H1 (cell line): ENCODE results near the gene NR2F1-AS1.
"Not testable (repeated sequence)": the region's sequence is repeated elsewhere in the genome, so short reads cannot be mapped to it uniquely, and the experiment has no call there.

Experiments
- CTCF ChIP-seq, 3 experiments: IDR thresholded peaks; 1 replicate in 2 of 3; 2 replicates in 1 of 3; pipeline versions ENCODE4 v1.5.1 to v1.6.1; 2011; ENCODE audit warnings: low read length in 3 of 3, mild to moderate bottlenecking in 3 of 3, inconsistent platforms in 2 of 3, low read depth in 1 of 3, moderate library complexity in 1 of 3; ENCODE audit not compliant: insufficient read depth in 1 of 3; ENCODE audit errors: control extremely low read depth in 1 of 3
- EZH2 ChIP-seq: fragments of 200-600 bp; sonication (generic); IDR thresholded peaks from 2 replicates; pipeline ENCODE4 v1.7.1; 2012; ENCODE audit warnings: low read depth, mild to moderate bottlenecking, moderate library complexity, low read length, inconsistent platforms; ENCODE audit not compliant: severe bottlenecking
- HDAC2 ChIP-seq, 2 experiments: fragments of 300-600 bp in 1 of 2; sonication (generic) in 1 of 2; IDR thresholded peaks; 2 replicates each; pipeline ENCODE4 v1.6.1; 2011 to 2012; ENCODE audit warnings: low read depth in 2 of 2, low read length in 2 of 2, mild to moderate bottlenecking in 2 of 2, moderate library complexity in 2 of 2, borderline replicate concordance in 1 of 2, inconsistent platforms in 1 of 2
- HDAC6 ChIP-seq: IDR thresholded peaks from one replicate; pipeline ENCODE4 v1.7.1; 2012; ENCODE audit warnings: low read depth, mild to moderate bottlenecking, inconsistent platforms, low read length, moderate library complexity
- KDM1A ChIP-seq: fragments of 200-600, 300-600 bp; sonication (generic); IDR thresholded peaks from 2 replicates; pipeline ENCODE4 v1.7.1; 2016; ENCODE audit warnings: mild to moderate bottlenecking, low read length, borderline replicate concordance
- KDM5A ChIP-seq: fragments of 200-600 bp; IDR thresholded peaks from 2 replicates; pipeline ENCODE4 v1.7.1; 2012; ENCODE audit warnings: mild to moderate bottlenecking, low read length, inconsistent platforms, mixed read lengths
- MAX ChIP-seq: IDR thresholded peaks from 2 replicates; pipeline ENCODE4 v1.6.1; 2012; ENCODE audit warnings: inconsistent platforms
- POLR2A ChIP-seq, 2 experiments: IDR thresholded peaks; 1 replicate in 1 of 2; 2 replicates in 1 of 2; pipeline ENCODE4 v1.6.1; 2011; ENCODE audit warnings: low read depth in 2 of 2, low read length in 2 of 2, mild to moderate bottlenecking in 2 of 2; ENCODE audit errors: control extremely low read depth in 1 of 2
- POLR2AphosphoS5 ChIP-seq: IDR thresholded peaks from 2 replicates; pipeline ENCODE4 v1.6.1; 2011; ENCODE audit warnings: low read depth, low read length
- RFX5 ChIP-seq: IDR thresholded peaks from 2 replicates; pipeline ENCODE4 v1.6.1; 2011; ENCODE audit warnings: low read depth, low read length, improper control_type of control experiment, borderline replicate concordance
- TAF1 ChIP-seq: IDR thresholded peaks from 2 replicates; pipeline ENCODE4 v1.6.1; 2011; ENCODE audit warnings: mild to moderate bottlenecking, low read depth, low read length
- TCF12 ChIP-seq: IDR thresholded peaks from 2 replicates; pipeline ENCODE4 v1.6.1; 2011; ENCODE audit warnings: low read depth, mild to moderate bottlenecking, low read length
- USF2 ChIP-seq: IDR thresholded peaks from 2 replicates; pipeline ENCODE4 v1.6.1; 2011; ENCODE audit warnings: low read length, improper control_type of control experiment
- ZNF274 ChIP-seq: IDR thresholded peaks from 2 replicates; pipeline ENCODE4 v1.7.0; 2012; ENCODE audit warnings: low read length, borderline replicate concordance; ENCODE audit errors: extremely low read depth

DNA sequence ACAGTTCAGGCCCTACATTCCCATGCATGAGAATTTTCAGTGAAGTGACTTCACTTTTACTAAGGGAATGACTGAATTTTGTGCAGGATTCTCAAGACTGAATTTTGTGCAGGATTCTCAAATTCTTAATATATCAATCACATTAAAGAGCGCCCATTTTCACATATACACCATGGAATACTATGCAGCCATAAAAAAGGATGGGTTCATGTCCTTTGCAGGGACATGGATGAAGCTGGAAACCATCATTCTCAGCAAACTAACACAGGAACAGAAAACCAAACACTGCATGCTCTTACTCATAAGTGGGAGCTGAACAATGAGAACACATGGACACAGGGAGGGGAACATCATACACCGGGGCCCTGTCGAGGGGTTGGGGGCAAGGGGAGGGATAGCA lies 31.4 kb downstream of the NR2F1-AS1 start:
- TF ChIP-seq CTCF (IDR thresholded peaks at IDR 0.05; ENCODE audit: control extremely low read depth in 1 of 3, insufficient read depth in 1 of 3, low read depth in 1 of 3, low read length in 3 of 3); KDM5A; KDM1A; TAF1; USF2; EZH2; POLR2AphosphoS5; ZNF274; POLR2A (IDR thresholded peaks at IDR 0.05; ENCODE audit: control extremely low read depth in 1 of 2, low read depth in 2 of 2, low read length in 2 of 2); HDAC6; TCF12; HDAC2 (IDR thresholded peaks at IDR 0.05; ENCODE audit: borderline replicate concordance in 1 of 2, low read depth in 2 of 2, low read length in 2 of 2); MAX; RFX5: not testable (repeated sequence)
